SK-N-SH treated with all-trans-retinoic acid at 6 μM for 48 hours (cell line): ENCODE data around the gene VEGFB.

Experiments used
- ATAC-seq: fragments of 200-7000 bp; cut with Tn5 transposase; 3 replicates; pipeline ENCODE4 v1.9.1; 2020; ENCODE audit warnings: mild to moderate bottlenecking, moderate library complexity
- ARNTL ChIP-seq: fragments of 450-650 bp; formaldehyde crosslinking; IDR thresholded peaks from 2 replicates; pipeline ENCODE4 v1.5.0; 2020; ENCODE audit warnings: low read depth, mild to moderate bottlenecking, moderate library complexity, borderline replicate concordance
- BACH2 ChIP-seq: fragments of 250-450 bp; sonication (Bioruptor Pico); IDR thresholded peaks from 2 replicates; pipeline ENCODE4 v1.9.0; 2021; ENCODE audit warnings: mild to moderate bottlenecking, borderline replicate concordance
- CREB5 ChIP-seq: fragments of 250-450 bp; sonication (Bioruptor Pico); IDR thresholded peaks from 2 replicates; pipeline ENCODE4 v1.5.1; 2020; ENCODE audit warnings: low read depth, mild to moderate bottlenecking, moderate library complexity
- CSDC2 ChIP-seq: fragments of 250-450 bp; sonication (Bioruptor Pico); IDR thresholded peaks from 2 replicates; pipeline ENCODE4 v1.5.0; 2020; ENCODE audit warnings: mild to moderate bottlenecking, moderate library complexity
- CSRNP3 ChIP-seq: fragments of 250-450 bp; sonication (Bioruptor Pico); IDR thresholded peaks from 2 replicates; pipeline ENCODE4 v1.5.1; 2021; ENCODE audit warnings: mild to moderate bottlenecking, moderate library complexity
- ESRRG ChIP-seq: fragments of 250-450 bp; sonication (Bioruptor Pico); IDR thresholded peaks from 2 replicates; pipeline ENCODE4 v1.6.1; 2021; ENCODE audit warnings: mild to moderate bottlenecking
- GLIS3 ChIP-seq: fragments of 250-450 bp; sonication (Bioruptor Pico); IDR thresholded peaks from 2 replicates; pipeline ENCODE4 v1.5.0; 2020; ENCODE audit warnings: mild to moderate bottlenecking, moderate library complexity
- ISL1 ChIP-seq: fragments of 250-450 bp; sonication (Bioruptor Pico); IDR thresholded peaks from 2 replicates; pipeline ENCODE4 v2.1.2; 2022; ENCODE audit warnings: mild to moderate bottlenecking, moderate library complexity
- POU6F1 ChIP-seq: fragments of 250-450 bp; sonication (Bioruptor Pico); IDR thresholded peaks from 2 replicates; pipeline ENCODE4 v1.8.0; 2021; ENCODE audit warnings: low read depth, mild to moderate bottlenecking, moderate library complexity, borderline replicate concordance
- RARB ChIP-seq: fragments of 250-450 bp; sonication (Bioruptor Pico); IDR thresholded peaks from 2 replicates; pipeline ENCODE4 v1.8.0; 2021; ENCODE audit warnings: mild to moderate bottlenecking, moderate library complexity
- SNAI2 ChIP-seq: fragments of 250-450 bp; sonication (Bioruptor Pico); IDR thresholded peaks from 2 replicates; pipeline ENCODE4 v1.5.0; 2020; ENCODE audit warnings: mild to moderate bottlenecking, moderate library complexity
- TCF4 ChIP-seq: fragments of 250-450 bp; sonication (Bioruptor Pico); IDR thresholded peaks from 2 replicates; pipeline ENCODE4 v1.8.0; 2021; ENCODE audit warnings: mild to moderate bottlenecking, moderate library complexity, borderline replicate concordance
- TOX ChIP-seq: fragments of 250-450 bp; sonication (Bioruptor Pico); IDR thresholded peaks from 2 replicates; pipeline ENCODE4 v1.8.0; 2021; ENCODE audit warnings: mild to moderate bottlenecking, moderate library complexity, borderline replicate concordance
- ZFP30 ChIP-seq: fragments of 450-650 bp; formaldehyde crosslinking; IDR thresholded peaks from 2 replicates; pipeline ENCODE4 v1.5.0; 2022; ENCODE audit warnings: mild to moderate bottlenecking, moderate library complexity
- ZNF565 ChIP-seq: fragments of 450-650 bp; formaldehyde crosslinking; conservative IDR thresholded peaks from 2 replicates; pipeline ENCODE4 v1.5.0; 2020; ENCODE audit warnings: low read depth, mild to moderate bottlenecking, moderate library complexity
- ZNF70 ChIP-seq: fragments of 450-650 bp; formaldehyde crosslinking; IDR thresholded peaks from 2 replicates; pipeline ENCODE4 v1.5.0; 2020; ENCODE audit warnings: mild to moderate bottlenecking, moderate library complexity
- ZNF8 ChIP-seq: fragments of 450-650 bp; formaldehyde crosslinking; IDR thresholded peaks from 2 replicates; pipeline ENCODE4 v1.5.0; 2020; ENCODE audit warnings: mild to moderate bottlenecking, moderate library complexity
- TF ChIP-seq, protein P1 (sequence below): fragments of 250-450 bp; sonication (Bioruptor Pico); IDR thresholded peaks from 2 replicates; pipeline ENCODE4 v1.5.0; 2020; ENCODE audit warnings: mild to moderate bottlenecking, moderate library complexity
- TF ChIP-seq, protein P2 (sequence below): fragments of 250-450 bp; sonication (Bioruptor Pico); IDR thresholded peaks from 2 replicates; pipeline ENCODE4 v1.8.0; 2020; ENCODE audit warnings: mild to moderate bottlenecking, moderate library complexity, borderline replicate concordance

The VEGFB gene

GRCh38 chr11:64222651-64223000 is 11.8 kb upstream of the VEGFB start:
- ATAC-seq, result no peak
- no peak for TF ChIP-seq TOX (CRISPR knock-in tag)
- no peak for TF ChIP-seq BACH2
- TF ChIP-seq, protein P1, sequence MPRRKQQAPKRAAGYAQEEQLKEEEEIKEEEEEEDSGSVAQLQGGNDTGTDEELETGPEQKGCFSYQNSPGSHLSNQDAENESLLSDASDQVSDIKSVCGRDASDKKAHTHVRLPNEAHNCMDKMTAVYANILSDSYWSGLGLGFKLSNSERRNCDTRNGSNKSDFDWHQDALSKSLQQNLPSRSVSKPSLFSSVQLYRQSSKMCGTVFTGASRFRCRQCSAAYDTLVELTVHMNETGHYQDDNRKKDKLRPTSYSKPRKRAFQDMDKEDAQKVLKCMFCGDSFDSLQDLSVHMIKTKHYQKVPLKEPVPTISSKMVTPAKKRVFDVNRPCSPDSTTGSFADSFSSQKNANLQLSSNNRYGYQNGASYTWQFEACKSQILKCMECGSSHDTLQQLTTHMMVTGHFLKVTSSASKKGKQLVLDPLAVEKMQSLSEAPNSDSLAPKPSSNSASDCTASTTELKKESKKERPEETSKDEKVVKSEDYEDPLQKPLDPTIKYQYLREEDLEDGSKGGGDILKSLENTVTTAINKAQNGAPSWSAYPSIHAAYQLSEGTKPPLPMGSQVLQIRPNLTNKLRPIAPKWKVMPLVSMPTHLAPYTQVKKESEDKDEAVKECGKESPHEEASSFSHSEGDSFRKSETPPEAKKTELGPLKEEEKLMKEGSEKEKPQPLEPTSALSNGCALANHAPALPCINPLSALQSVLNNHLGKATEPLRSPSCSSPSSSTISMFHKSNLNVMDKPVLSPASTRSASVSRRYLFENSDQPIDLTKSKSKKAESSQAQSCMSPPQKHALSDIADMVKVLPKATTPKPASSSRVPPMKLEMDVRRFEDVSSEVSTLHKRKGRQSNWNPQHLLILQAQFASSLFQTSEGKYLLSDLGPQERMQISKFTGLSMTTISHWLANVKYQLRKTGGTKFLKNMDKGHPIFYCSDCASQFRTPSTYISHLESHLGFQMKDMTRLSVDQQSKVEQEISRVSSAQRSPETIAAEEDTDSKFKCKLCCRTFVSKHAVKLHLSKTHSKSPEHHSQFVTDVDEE (CRISPR knock-in tag), result no peak
- TF ChIP-seq, protein P2, sequence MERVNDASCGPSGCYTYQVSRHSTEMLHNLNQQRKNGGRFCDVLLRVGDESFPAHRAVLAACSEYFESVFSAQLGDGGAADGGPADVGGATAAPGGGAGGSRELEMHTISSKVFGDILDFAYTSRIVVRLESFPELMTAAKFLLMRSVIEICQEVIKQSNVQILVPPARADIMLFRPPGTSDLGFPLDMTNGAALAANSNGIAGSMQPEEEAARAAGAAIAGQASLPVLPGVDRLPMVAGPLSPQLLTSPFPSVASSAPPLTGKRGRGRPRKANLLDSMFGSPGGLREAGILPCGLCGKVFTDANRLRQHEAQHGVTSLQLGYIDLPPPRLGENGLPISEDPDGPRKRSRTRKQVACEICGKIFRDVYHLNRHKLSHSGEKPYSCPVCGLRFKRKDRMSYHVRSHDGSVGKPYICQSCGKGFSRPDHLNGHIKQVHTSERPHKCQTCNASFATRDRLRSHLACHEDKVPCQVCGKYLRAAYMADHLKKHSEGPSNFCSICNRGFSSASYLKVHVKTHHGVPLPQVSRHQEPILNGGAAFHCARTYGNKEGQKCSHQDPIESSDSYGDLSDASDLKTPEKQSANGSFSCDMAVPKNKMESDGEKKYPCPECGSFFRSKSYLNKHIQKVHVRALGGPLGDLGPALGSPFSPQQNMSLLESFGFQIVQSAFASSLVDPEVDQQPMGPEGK (CRISPR knock-in tag), result no peak
- TF ChIP-seq ZNF70, result no peak
- TF ChIP-seq POU6F1, result no peak
- no peak for TF ChIP-seq ZFP30 (CRISPR knock-in tag)
- no peak for TF ChIP-seq ZNF565 (CRISPR knock-in tag)

- no peak for ATAC-seq
- TF ChIP-seq CSRNP3 (CRISPR knock-in tag) (no peak), BACH2 (no peak), ISL1 (no peak), RARB (no peak), CSDC2 (CRISPR knock-in tag) (no peak), TOX (CRISPR knock-in tag) (no peak), POU6F1 (no peak), ARNTL (CRISPR knock-in tag) (no peak), ZFP30 (CRISPR knock-in tag) (no peak), TCF4 (no peak), ESRRG (CRISPR knock-in tag) (no peak), ZNF8 (CRISPR knock-in tag) (no peak), ZNF565 (CRISPR knock-in tag) (no peak)
- TF ChIP-seq, protein P2 (CRISPR knock-in tag), result no peak
- TF ChIP-seq, all 23 proteins: peak for 0
These were observed 11.3 kb upstream of the VEGFB start for GRCh38 chr11:64223001-64223651.

GRCh38 chr11:64224151-64224890 is 10.1 kb upstream of the VEGFB start:
- ATAC-seq, result no peak
- TF ChIP-seq ZNF8 (CRISPR knock-in tag), result no peak
- TF ChIP-seq ZNF70, result no peak
- TF ChIP-seq ISL1, result no peak
- TF ChIP-seq CREB5 (CRISPR knock-in tag), result no peak
- no peak for TF ChIP-seq GLIS3
- TF ChIP-seq SNAI2 (CRISPR knock-in tag), result no peak
- TF ChIP-seq, protein P2 (CRISPR knock-in tag), result no peak
- no peak for TF ChIP-seq CSDC2 (CRISPR knock-in tag)
